ENCODE data around the gene GGT5.

GGT5 gene

DNA sequence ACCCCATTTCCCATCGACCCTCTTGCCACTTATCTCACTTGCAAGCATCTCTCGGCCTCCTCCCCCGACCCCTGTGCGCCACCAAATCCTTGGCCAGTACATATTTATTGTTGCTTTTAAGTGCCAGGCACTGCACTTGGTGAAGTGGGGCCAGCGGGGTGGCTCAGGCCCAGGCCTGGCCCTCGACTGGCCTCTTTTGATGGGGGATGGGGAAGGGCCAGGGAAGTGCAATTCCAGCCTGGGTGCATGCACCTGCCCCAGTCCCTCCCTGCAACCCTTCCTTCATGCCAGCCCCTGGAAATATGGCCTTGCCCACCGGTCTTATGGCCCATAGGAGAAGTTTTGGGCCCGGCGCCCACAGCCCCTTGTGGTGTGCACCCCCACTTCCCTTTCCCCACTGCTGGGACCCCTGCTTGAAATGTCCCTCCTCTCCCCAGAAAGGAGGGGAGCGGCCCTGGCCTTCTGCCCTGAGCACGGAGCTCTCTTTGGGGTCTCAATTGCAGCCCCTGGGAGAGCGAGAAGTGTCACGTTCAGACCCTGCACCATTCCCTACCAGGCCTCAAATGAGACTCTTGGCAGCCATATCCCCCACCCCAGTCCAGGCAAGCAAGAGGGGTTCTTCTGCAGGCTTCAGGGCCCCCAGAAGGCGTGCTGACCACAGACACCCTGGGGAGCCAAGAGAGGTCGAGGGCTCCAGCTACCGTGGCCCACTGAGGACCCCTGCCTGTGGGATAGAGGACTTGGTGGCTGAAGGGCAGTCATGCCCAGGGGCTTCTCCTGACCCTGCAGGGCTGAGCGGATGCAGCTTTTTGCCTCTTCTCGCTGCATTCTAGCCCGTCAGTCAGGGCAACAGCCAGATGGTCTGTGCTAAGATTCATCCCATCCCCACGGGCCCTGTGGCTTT, 62.6 kb downstream of the GGT5 start:
- no peak for DNase-seq

DNA sequence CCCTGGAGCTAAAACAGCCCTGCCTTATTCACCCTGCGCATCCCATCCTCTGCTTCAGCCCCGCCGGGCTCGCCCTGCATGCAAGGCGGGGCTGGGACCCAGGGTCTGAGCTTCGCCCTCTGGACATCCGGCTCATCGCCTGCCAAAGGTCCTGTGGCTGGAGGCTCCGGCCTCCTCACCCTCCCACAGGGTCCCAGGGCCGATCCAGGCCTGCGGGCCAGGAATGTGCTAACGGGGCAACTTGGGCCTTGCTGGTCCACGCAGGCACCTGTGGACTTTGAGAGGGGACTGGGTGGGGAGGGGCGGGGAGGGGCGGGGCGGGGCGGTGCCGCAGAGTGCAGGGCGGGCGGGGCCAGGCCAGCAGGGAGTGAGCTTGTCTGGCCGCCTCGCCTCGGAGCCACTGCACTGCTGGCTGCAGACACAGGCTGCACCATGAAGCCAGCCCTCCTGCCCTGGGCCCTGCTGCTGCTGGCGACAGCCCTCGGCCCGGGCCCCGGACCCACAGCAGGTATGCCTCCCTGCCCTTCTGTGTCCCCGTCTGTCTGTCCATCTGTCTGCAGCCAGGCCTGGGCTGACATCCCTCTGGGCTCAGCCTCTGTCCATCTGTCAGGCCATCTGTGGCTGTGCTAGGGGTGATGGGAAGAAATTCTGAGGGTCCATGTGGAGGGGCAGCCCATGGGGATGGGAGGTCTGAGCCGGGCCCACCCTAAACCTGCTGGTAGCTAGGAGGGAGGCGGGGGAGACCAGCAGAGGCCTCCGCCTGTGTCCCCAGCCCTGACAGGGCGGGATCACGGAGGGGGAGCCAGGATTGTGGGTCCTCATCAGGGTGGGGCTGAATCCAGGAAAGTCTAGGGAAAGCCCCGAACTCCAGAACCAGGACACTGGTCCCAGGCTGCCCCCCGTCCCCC, 63.5 kb downstream of the GGT5 start, which contains the start of gene SUSD2:
SUSD2 (plus strand) TSS at position 400 of the 908 bp plus-strand sequence; CDS start at position 433, 33 bp downstream.
- no peak for DNase-seq

DNA sequence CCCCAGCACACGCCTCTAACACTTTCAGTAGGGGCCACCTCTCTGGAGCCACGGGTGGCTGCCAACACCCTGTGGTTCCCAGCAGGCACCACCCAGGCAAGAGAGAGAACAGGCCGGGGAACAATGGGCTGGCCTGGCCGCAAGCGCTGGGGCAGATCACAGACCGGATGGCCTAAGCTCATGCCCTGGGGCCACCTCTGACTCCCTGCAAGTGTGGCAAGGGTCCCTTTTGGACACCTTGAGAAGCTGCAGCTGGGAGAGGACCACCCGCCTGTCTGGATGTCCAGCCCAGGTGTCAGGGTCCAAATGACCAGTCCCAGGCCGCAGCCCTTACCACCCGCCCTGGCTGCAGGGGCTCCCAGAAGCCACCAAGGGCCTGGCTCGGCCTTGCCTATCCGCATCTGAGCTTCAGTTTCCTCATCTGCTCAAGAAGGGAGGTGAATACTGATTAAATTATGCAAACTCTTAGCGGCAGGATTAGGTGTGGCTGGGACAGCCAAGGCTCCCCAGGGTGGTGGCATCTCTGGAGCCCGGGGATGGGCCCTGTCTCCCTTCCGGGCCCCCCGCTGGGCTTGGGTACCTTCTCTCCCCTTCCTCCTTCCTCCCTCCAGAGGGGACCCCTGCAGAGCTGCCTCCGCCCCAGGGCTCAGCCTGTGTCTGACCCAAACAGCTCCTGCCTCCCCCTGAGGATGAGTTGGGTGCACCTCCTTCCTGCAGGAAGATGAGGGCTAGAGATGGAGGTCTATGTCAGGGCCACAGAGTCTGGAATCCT, 64.4 kb downstream of the GGT5 start:
- DNase-seq = no peak

DNA sequence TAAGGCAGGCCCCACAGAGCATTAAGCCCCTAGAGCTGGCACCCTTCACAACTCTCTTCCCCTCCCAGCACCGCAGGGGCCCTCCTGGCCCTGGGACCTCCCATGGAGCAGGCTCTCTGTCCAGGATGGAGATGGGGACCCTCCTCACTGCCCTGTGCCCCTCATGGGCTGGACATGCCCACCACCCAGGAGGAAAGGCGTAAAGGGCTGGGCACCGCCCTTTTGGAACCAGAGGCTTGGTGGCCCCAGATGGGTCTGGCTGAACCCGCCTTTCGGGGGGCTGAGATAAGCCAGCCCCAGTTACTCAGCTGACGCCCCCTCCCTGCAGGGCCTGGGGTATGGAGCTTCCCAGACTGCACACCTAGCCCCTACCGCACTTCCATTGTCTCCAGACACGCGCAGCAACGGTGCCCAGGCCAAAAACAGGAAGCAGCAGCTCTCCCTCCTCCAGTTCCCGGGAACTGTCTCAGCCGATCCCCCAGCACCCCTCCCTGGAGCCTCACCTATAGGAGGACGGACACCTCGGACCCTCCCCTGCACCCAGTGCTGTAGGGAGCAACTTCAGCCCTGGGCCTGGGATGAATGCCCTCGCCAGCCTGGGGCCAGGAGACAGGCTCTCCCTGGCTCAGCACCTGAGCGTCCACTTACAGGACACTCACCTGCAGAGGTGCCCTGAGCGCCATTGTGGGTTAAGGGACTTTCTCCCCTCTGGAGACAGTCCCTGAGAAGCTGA, 65.2 kb downstream of the GGT5 start:
- DNase-seq = no peak

DNA sequence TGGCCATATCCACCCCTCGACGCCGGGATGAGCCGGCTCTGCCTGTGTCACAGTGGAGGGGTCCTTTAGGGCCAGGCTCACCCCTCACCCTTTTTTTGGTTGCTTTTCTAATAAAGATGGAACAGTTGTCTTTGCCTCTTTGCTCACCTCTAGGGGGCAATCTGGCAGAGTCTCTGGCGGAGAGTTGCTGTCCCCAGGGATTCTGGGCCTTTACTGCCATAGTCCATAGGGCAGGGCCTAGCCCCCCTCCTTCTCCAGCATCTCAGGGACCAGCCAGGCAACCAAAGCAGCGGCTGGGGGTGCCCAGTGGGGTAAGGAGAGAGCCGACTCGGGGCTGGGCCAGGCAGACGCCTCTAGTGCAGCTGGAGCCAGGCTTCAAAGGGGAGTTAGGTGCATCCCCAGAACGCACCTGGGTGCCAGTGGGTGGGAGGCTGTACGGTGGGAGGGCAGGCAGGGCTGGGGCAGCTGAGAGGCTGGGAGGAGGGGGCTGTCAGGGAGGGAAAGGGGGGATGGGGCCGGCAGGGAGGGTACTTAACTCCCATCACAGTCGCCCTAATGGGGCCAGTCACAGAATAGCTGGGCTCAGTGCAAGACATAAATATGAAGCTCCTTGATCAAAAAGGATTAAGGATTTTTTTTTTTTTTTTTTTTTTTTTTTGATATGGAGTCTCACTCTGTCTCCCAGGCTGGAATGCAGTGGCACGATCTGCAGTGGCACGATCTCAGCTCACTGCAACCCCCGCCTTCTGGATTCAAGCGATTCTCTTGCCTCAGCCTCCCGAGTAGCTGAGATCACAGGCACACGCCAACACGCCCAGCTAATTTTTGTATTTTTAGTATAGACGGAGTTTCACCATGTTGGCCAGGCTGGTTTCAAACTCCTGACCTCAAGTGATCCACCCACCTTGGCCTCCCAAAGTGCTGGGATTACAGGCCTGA, 66.1 kb downstream of the GGT5 start:
- no peak for DNase-seq

DNA sequence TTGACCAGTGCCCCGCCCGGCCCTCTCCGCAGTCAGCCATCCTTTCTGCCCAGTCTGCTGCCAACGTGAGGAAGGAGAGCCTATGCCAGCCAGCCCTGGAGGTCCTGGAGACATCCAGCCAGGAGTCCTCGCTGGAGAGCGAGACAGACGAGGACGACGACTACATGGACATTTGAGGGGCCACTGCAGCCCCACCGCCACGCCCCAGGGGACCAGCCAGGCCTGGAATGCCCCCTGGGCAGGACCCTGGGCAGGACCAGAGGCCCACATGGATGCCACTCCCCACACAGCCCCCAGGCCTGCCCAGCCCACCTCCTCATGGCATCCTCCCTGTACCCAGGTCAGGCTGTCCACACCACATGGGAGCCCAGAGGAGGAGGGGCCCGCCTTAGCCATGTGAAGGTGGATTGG, 66.9 kb downstream of the GGT5 start:
- DNase-seq = no peak

DNA sequence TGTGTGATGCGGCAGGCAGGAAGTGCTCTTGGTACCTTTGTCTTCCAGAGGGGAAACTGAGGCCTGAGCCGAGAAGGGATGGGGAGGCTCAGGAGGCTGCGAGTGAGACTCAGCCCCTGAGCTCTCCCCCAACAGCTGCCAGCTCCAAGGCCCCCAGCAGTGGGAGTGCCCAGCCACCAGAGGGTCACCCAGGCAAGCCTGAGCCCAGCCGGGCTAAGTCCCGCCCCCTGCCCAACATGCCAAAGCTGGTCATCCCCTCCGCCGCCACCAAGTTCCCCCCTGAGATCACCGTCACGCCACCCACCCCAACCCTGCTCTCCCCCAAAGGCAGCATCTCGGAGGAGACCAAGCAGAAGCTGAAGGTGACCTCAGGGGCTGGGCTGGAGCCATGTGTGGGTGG, 67.4 kb downstream of the GGT5 start:
- no peak for DNase-seq

DNA sequence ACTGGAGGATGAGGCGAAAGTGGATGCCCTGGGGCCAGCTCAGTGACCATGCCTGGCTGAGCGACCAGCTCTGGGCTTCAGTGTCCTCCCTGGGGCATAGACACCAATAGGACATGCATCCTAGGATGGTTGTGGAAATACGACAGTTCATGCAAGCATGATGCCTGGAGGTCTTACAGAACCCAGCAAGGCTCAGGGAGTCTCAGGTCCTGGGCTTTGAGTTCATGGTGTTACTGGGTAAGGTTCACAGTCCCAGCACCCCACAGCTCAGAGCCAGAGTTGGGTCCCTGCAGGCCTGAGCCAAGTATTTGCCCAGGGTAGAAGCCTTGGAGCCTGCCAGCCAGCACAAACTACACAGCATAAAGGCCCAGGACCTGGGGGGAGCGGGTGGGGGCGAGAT, 67.8 kb downstream of the GGT5 start:
- no peak for DNase-seq

DNA sequence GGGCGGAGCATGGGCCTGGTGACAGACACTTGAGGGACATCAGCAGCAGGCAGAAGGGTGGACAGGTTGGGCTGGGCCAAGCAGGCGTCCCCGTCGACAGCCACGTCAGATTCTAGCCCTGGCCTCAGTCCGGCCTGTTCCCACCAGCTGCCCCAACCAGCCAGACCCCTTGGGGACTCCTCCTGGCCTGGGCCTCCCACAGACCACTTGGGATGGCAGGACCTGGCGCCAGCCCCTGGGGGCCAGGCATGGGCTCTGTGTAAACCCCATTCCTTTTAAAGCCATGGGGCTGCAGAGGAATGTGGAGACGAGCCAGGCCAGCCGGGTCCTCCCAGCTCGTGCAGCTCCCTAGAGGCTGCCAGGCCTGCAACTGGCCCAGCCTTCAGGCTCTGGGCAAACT, 68.3 kb downstream of the GGT5 start:
- no peak for DNase-seq

DNA sequence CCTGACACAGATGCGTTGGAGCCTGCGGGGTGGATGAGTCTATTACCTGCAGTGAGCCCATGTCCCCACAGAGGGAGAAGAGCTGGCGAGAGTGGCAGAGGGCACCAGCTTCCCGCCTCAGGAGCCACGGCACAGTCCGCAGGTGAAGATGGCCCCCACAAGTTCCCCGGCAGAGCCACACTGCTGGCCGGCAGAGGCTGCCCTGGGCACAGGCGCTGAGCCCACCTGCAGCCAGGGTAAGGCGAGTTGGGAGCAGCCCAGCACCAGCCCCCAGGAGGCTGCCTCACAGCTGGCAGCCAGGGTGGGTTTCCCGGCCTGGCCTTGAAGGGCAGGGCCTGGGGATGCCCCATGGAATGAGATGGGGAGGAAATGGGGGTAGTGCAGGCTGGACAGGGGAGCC, 68.8 kb downstream of the GGT5 start:
- DNase-seq = no peak

DNA sequence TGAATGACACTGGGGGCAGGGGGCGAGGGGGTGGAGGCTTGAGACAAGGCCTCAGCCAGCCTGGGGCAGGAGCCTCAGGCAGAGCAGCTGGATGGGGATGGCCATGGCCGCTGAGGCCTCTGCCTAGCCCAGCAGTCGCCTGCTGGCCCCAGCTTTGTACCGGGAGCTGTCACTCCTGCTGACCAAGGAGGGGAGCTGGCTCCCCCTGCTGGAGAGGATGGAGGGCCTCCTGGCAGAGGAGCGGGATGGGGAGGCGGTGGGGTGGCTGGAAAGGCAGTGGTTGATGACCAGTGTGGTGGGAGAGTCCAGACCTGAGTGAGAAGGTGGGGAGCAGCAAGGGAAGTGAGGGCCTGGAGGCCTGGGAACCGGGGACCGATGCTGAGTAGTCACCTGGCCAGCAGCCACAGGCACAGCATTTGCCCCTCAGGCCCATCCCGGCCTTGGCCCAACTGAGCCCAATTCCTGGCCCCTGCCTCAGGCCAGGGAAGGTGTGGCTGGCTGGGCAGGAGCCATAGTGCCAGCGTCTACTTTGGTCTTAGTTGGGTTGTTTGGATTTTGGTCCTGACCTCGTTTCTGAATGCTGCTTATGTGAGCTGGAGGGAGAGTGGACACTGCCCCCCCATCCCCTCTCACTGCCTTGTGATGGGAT, 69.6 kb downstream of the GGT5 start:
- no peak for DNase-seq

DNA sequence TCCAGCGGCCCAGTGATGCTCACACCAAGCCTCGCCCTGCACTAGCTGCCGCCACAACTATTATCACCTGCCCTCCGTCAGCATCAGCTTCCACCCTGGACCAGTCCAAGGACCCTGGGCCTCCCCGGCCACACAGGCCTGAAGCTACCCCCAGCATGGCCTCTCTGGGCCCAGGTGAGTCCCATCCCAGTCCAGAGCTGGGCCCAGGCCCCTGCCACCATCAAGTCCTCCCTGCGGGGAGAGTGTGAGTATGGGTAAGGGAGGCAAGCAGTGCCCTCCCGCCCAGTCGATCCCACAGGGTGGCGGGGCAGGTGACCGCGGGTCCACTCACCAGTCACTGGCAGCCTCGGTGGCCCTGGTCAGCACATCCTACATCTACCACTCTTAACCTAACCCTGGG, 73.1 kb downstream of the GGT5 start:
- DNase-seq = no peak

DNA sequence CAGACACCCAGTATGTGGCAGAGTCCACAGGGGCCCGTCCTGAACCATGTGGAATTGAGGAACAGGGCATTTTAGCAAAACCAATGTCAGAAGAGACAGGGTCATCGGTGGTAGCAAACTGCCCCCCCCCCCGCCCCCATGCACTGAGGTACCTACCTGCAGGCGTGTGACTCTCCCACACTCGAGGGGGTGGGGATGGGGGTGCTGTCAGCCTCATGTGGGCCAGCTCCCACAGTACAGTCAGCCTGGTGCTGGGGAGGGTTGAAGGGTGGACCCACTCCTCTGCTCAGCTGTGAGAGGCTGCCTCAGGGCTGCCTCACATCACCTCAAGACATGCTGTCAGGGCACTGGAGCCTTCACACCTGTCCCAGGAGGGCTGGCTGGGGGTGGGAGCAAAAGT, 74.2 kb downstream of the GGT5 start:
- no peak for DNase-seq

DNA sequence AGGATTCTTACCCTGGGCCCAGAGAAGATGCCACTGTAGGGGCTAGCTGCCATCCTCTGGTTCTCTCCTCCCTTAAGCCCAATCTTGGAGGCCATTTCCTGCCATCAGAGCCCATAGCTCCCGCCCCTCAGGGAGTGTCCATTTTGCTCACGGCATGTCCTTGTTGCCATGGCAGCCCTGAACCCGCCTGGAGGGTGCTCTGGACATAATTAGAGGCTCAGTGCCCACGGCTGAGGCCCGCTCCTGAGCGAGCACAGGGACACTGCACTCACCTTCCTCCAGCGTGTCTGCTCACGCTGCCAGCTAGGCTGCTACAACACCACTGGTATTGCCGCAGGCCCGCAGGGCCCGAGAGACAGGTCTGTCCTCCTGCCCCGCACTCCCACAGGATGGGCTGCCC, 74.7 kb downstream of the GGT5 start:
- DNase-seq = no peak

All from NCI-H2107 (cell line).